HG03066 (cell line): ENCODE results near the gene CCDC51.
"Not testable (repeated sequence)": the region's sequence is repeated elsewhere in the genome, so short reads cannot be mapped to it uniquely, and the experiment has no call there.

Experiments used
- ATAC-seq: cut with Tn5 transposase; IDR thresholded peaks from one replicate; pipeline ENCODE4 v1.9.1; 2021; ENCODE audit warnings: low read depth; ENCODE audit not compliant: unreplicated experiment

Gene CCDC51

GRCh38 chr3:48409291-48410201 lies 30.4 kb downstream of the CCDC51 start:
- ATAC-seq, result no peak

- ATAC-seq, result no peak
Observed at GRCh38 chr3:48408823-48409281, 31.1 kb downstream of the CCDC51 start.

GRCh38 chr3:48407542-48408099 lies 32.3 kb downstream of the CCDC51 start:
- ATAC-seq, result no peak

- ATAC-seq, result no peak
Observed at GRCh38 chr3:48406443-48407431, 33.2 kb downstream of the CCDC51 start.

- no peak for ATAC-seq
Observed at GRCh38 chr3:48405971-48406370, 33.9 kb downstream of the CCDC51 start.

- ATAC-seq, result no peak
Observed at GRCh38 chr3:48405343-48405881, 34.5 kb downstream of the CCDC51 start.

- ATAC-seq, result no peak
Observed at GRCh38 chr3:48404440-48405342, 35.2 kb downstream of the CCDC51 start.

GRCh38 chr3:48403533-48404439 lies 36.1 kb downstream of the CCDC51 start:
- no peak for ATAC-seq

- no peak for ATAC-seq
Observed at GRCh38 chr3:48402907-48403306, 37.0 kb downstream of the CCDC51 start.

GRCh38 chr3:48402281-48402732 lies 37.6 kb downstream of the CCDC51 start:
- ATAC-seq, result no peak

- not testable (repeated sequence) for ATAC-seq
Observed at GRCh38 chr3:48401434-48401901, 38.5 kb downstream of the CCDC51 start.

GRCh38 chr3:48400824-48401433 lies 39.0 kb downstream of the CCDC51 start:
- ATAC-seq, result no peak

- ATAC-seq, result no peak
Observed at GRCh38 chr3:48399387-48400172, 40.3 kb downstream of the CCDC51 start.

- no peak for ATAC-seq
Observed at GRCh38 chr3:48398701-48399386, 41.1 kb downstream of the CCDC51 start.

GRCh38 chr3:48397767-48398681 lies 41.9 kb downstream of the CCDC51 start:
- no peak for ATAC-seq
